ENCODE data around the gene KDM5B.

Gene KDM5B

DNA sequence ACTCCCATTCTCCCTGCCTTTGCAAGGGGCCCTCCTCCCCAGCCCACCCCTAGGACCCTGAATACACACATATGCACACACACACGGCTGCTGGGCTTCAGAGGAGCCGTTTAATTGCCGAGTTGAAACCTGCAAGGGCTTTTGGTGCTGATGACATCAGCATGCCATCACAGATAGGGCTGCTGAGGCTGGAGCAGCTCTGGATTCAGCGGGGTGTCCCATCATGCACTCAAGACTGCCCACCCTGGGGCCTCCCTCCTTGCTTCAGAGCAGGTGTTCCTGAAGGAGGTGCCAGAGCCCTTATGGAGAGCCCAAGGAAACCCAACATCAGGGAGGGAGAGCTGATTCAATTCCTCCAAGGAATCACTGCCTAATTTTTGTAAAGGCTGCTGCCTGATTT, 103.6 kb downstream of the KDM5B start:
- Histone ChIP-seq H3K4me3 (ENCODE audit: low read depth, low read length) (no peak overlapping the region), H3K36me3 (ENCODE audit: control insufficient read depth, insufficient read depth, low read length) (no peaks in the 10 kb centered on the region), H3K4me1 (ENCODE audit: control insufficient read depth, insufficient read depth, low read length) (peaks cover 19% of the 10 kb centered on the region), H3K9ac (ENCODE audit: low read depth, low read length) (no peak overlapping the region), H3K9me3 (ENCODE audit: control insufficient read depth, insufficient read depth, low read length) (no peaks in the 10 kb centered on the region), H3K27me3 (ENCODE audit: control insufficient read depth, insufficient read depth, low read length) (peaks cover 15% of the 10 kb centered on the region)

DNA sequence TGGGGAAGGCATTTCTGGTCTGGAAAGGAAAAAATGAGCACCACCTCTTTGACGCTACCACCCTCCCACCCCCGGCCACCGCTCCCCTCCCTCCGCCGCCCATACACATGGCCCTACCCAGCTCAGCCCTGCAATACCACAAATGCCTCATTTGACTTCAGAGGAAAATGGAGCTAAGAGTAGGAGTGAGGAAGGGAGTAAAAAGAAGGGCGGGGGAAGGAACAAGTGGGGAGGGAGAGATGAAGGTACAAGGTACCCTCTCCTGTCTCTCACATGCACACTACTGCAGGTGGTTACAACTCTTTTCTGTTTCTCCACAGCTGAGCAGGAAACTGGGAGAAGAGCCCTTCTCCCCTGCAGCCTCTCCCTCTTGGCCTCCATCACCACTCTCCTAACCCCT, 105.0 kb downstream of the KDM5B start:
- Histone ChIP-seq H3K4me1 (ENCODE audit: control insufficient read depth, insufficient read depth, low read length) (peaks cover 11% of the 10 kb centered on the region), H3K4me3 (ENCODE audit: low read depth, low read length) (no peak overlapping the region), H3K27me3 (ENCODE audit: control insufficient read depth, insufficient read depth, low read length) (peaks cover 1% of the 10 kb centered on the region), H3K36me3 (ENCODE audit: control insufficient read depth, insufficient read depth, low read length) (no peaks in the 10 kb centered on the region), H3K9me3 (ENCODE audit: control insufficient read depth, insufficient read depth, low read length) (no peaks in the 10 kb centered on the region), H3K9ac (ENCODE audit: low read depth, low read length) (no peak overlapping the region)

DNA sequence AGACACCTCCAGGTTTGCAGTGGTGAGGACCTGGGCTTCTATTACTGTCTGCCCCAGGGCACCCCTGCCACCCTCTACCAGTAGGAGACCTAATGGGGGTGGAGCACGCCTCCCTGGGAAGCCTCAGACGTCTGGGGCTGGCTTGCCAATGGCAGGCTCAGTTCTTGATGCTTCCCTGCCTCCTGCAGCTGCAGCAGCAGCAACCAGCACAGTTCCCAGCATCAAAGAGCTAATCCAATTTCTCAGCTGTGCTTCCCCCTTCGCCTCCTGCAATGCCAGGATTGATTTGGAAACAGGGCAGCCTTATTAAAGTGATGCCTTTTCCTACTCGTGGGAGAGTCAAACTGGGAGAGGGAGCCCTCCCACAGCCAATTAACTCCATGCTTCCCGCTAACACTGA, 106.1 kb downstream of the KDM5B start:
- H3K9me3 ChIP-seq (ENCODE audit: control insufficient read depth, insufficient read depth, low read length) = no peaks in the 10 kb centered on the region
- H3K27me3 ChIP-seq (ENCODE audit: control insufficient read depth, insufficient read depth, low read length) = no peaks in the 10 kb centered on the region
- H3K4me1 ChIP-seq (ENCODE audit: control insufficient read depth, insufficient read depth, low read length) = peaks cover 11% of the 10 kb centered on the region

DNA sequence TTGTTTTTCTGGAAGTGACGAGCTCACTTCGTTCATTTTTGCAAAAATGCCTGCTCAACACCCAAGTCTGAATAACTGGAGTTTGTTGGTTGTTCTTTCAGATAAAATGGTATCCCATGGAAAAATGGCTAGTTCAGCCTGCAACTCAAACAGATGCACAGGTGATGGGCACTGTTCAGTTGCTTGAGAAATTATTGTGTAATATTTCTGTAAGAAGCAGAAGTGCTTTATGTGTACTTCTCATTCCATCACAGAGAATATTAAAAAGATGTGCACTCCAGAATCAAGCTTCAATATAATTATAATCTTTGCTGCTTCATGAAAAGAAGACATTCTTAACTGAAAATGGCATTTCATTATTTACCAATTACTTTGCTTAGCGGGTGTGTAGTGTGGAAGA, 107.0 kb downstream of the KDM5B start:
- Histone ChIP-seq H3K9me3 (ENCODE audit: control insufficient read depth, insufficient read depth, low read length) (no peaks in the 10 kb centered on the region), H3K9ac (ENCODE audit: low read depth, low read length) (no peak overlapping the region), H3K4me3 (ENCODE audit: low read depth, low read length) (no peak overlapping the region), H3K27me3 (ENCODE audit: control insufficient read depth, insufficient read depth, low read length) (no peaks in the 10 kb centered on the region), H3K4me1 (ENCODE audit: control insufficient read depth, insufficient read depth, low read length) (peaks cover 11% of the 10 kb centered on the region), H3K36me3 (ENCODE audit: control insufficient read depth, insufficient read depth, low read length) (peaks cover 3% of the 10 kb centered on the region)

More for the DNA sequence above, 106.1 kb downstream of the KDM5B start:
- H3K9ac ChIP-seq (ENCODE audit: low read depth, low read length) = no peak overlapping the region
- no peak overlapping the region for H3K4me3 ChIP-seq (ENCODE audit: low read depth, low read length)
- peaks cover 2% of the 10 kb centered on the region for H3K36me3 ChIP-seq (ENCODE audit: control insufficient read depth, insufficient read depth, low read length)

DNA sequence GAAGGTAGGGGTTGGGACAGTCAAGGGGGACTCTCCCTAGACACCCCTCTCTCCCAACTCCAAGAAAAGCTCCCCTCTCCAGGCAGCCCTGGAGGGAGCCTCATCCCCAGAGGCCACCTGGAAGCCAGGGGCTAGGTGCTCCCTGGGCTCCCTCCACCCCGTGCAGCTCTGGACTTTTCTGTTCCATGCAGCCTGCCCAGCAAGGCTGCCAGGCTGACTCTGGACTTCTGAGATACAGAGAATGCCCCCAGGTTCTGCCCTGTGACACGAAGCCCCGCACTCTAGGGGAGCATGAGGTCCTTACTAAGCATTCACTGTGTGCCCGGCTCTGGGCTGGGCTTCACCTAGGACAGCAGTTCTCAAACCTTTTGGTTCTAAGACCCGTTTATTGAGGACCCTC, 108.2 kb downstream of the KDM5B start:
- no peak overlapping the region for H3K9ac ChIP-seq (ENCODE audit: low read depth, low read length)
- H3K9me3 ChIP-seq (ENCODE audit: control insufficient read depth, insufficient read depth, low read length) = no peaks in the 10 kb centered on the region
- H3K27me3 ChIP-seq (ENCODE audit: control insufficient read depth, insufficient read depth, low read length) = no peaks in the 10 kb centered on the region

DNA sequence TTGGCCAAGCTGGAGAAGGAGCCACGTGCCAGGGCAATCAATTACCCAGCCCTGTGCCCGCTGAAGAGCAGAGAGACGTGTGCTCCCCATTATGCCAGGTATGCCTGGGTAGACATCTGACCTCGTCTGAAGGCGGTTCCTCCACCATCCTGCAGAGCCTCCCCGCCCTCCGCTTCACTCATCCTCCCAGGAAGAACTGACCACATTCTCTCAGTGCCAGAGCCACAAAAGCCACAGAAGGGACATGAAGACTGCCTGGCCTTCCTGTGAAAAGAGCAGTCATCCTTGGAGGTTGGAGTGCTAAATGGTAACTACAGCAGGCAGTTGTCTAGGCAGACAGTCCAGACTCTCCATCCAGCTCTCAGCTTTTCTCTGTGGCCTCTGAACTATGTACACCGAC, 109.9 kb downstream of the KDM5B start:
- Histone ChIP-seq H3K4me3 (ENCODE audit: low read depth, low read length) (no peak overlapping the region), H3K9ac (ENCODE audit: low read depth, low read length) (no peak overlapping the region), H3K9me3 (ENCODE audit: control insufficient read depth, insufficient read depth, low read length) (no peaks in the 10 kb centered on the region), H3K4me1 (ENCODE audit: control insufficient read depth, insufficient read depth, low read length) (peaks cover 1% of the 10 kb centered on the region), H3K27me3 (ENCODE audit: control insufficient read depth, insufficient read depth, low read length) (no peaks in the 10 kb centered on the region), H3K36me3 (ENCODE audit: control insufficient read depth, insufficient read depth, low read length) (peaks cover 3% of the 10 kb centered on the region)

More for the DNA sequence above, 108.2 kb downstream of the KDM5B start:
- peaks cover 6% of the 10 kb centered on the region for H3K4me1 ChIP-seq (ENCODE audit: control insufficient read depth, insufficient read depth, low read length)
- H3K36me3 ChIP-seq (ENCODE audit: control insufficient read depth, insufficient read depth, low read length) = peaks cover 3% of the 10 kb centered on the region
- H3K4me3 ChIP-seq (ENCODE audit: low read depth, low read length) = no peak overlapping the region

DNA sequence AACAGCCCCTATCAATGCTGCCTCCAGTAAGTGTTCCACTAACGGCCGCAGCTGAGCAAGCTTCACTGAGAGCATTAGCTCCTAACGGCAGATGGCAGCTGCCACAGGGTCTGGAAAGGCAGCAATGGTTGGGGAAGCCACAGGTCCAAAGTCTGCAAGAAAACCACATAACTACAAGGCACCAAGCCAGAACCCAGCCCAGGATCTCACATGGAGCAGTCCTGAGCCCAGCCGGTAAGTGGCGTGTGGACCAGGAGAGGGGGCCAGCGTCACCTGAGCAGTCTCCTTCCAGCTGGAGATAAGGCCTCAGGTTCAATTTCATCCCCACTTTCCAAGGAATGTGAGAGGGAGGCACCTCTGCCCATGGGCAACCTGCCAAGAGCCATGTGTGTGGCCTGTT, 111.2 kb downstream of the KDM5B start:
- peaks cover 3% of the 10 kb centered on the region for H3K36me3 ChIP-seq (ENCODE audit: control insufficient read depth, insufficient read depth, low read length)
- H3K9ac ChIP-seq (ENCODE audit: low read depth, low read length) = no peak overlapping the region
- H3K4me3 ChIP-seq (ENCODE audit: low read depth, low read length) = no peak overlapping the region
- H3K27me3 ChIP-seq (ENCODE audit: control insufficient read depth, insufficient read depth, low read length) = no peaks in the 10 kb centered on the region
- H3K9me3 ChIP-seq (ENCODE audit: control insufficient read depth, insufficient read depth, low read length) = no peaks in the 10 kb centered on the region
- no peaks in the 10 kb centered on the region for H3K4me1 ChIP-seq (ENCODE audit: control insufficient read depth, insufficient read depth, low read length)

GRCh38 chr1:202694314-202694713, 113.9 kb downstream of the KDM5B start:
- Histone ChIP-seq H3K27me3 (ENCODE audit: control insufficient read depth, insufficient read depth, low read length) (no peaks in the 10 kb centered on the region), H3K9me3 (ENCODE audit: control insufficient read depth, insufficient read depth, low read length) (no peaks in the 10 kb centered on the region), H3K4me1 (ENCODE audit: control insufficient read depth, insufficient read depth, low read length) (no peaks in the 10 kb centered on the region), H3K36me3 (ENCODE audit: control insufficient read depth, insufficient read depth, low read length) (peaks cover 3% of the 10 kb centered on the region), H3K4me3 (ENCODE audit: low read depth, low read length) (no peak overlapping the region), H3K9ac (ENCODE audit: low read depth, low read length) (no peak overlapping the region)

GRCh38 chr1:202692959-202693555, 115.2 kb downstream of the KDM5B start:
- Histone ChIP-seq H3K9me3 (ENCODE audit: control insufficient read depth, insufficient read depth, low read length) (no peaks in the 10 kb centered on the region), H3K4me1 (ENCODE audit: control insufficient read depth, insufficient read depth, low read length) (no peaks in the 10 kb centered on the region), H3K4me3 (ENCODE audit: low read depth, low read length) (no peak overlapping the region), H3K9ac (ENCODE audit: low read depth, low read length) (no peak overlapping the region), H3K27me3 (ENCODE audit: control insufficient read depth, insufficient read depth, low read length) (no peaks in the 10 kb centered on the region), H3K36me3 (ENCODE audit: control insufficient read depth, insufficient read depth, low read length) (peaks cover 3% of the 10 kb centered on the region)

DNA sequence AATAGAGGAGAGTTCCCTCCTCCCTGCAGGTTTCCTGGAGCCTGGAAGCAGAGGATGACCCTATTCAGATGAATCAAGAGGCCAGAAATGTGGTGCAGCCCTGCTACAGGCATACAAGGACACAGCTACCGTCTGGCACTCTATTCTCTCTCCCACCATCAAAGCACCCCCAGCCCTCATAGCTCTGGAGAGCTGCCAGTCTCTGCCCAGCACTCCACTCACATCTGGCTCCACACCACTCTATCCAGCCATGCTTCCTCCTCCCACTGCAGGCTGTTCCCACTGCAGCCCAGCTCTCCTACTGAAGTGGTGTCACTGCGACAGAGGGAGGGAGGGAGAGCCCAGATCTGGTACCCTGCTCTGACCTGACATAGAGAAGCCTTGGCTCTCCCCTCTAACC, 116.4 kb downstream of the KDM5B start:
- no peaks in the 10 kb centered on the region for H3K27me3 ChIP-seq (ENCODE audit: control insufficient read depth, insufficient read depth, low read length)
- H3K9me3 ChIP-seq (ENCODE audit: control insufficient read depth, insufficient read depth, low read length) = no peaks in the 10 kb centered on the region
- H3K36me3 ChIP-seq (ENCODE audit: control insufficient read depth, insufficient read depth, low read length) = no peaks in the 10 kb centered on the region
- no peak overlapping the region for H3K4me3 ChIP-seq (ENCODE audit: low read depth, low read length)
- H3K4me1 ChIP-seq (ENCODE audit: control insufficient read depth, insufficient read depth, low read length) = no peaks in the 10 kb centered on the region
- no peak overlapping the region for H3K9ac ChIP-seq (ENCODE audit: low read depth, low read length)

DNA sequence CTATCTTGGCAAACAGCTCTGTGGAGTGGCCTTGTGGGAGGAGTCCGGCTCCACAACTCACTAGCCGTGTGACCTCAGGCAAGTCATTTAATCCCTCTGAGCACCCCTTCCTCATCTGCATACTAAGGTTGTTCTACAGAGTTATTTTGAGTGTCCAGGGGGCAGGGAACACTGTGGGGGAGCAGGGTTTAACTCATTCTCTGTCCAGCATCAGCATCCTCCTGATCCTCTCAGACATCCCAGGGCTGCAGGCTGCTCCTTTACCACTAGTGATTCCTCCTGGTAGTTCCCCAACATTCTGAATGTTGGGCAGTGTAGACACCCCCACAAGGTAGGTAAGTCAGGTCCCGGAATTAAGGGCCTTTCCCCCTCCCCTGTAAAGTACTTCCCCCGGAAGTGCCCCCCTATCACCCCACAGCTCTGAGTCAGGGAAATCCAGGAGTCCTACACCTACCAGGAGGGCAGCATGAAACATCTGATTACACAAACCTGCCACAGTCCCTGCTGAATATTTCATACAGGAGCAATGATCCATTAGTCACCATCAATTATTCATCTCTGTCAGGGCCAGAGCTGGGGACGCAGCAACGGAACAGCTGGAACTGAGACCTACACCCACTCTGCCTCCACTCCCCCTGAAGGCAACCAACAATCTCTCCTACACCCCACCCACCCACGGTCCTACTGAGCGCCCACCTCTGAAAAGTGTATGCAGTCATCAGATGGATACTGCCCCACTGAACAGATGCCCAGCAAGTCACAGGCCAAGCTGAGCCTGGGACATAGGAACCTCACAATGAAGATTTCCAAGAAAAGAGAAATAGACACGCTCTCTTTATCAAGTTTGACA, 118.5 kb downstream of the KDM5B start:
- no peaks in the 10 kb centered on the region for H3K36me3 ChIP-seq (ENCODE audit: control insufficient read depth, insufficient read depth, low read length)
- no peaks in the 10 kb centered on the region for H3K4me1 ChIP-seq (ENCODE audit: control insufficient read depth, insufficient read depth, low read length)
- H3K27me3 ChIP-seq (ENCODE audit: control insufficient read depth, insufficient read depth, low read length) = no peaks in the 10 kb centered on the region
- no peak overlapping the region for H3K4me3 ChIP-seq (ENCODE audit: low read depth, low read length)
- H3K9me3 ChIP-seq (ENCODE audit: control insufficient read depth, insufficient read depth, low read length) = no peaks in the 10 kb centered on the region
- no peak overlapping the region for H3K9ac ChIP-seq (ENCODE audit: low read depth, low read length)

DNA sequence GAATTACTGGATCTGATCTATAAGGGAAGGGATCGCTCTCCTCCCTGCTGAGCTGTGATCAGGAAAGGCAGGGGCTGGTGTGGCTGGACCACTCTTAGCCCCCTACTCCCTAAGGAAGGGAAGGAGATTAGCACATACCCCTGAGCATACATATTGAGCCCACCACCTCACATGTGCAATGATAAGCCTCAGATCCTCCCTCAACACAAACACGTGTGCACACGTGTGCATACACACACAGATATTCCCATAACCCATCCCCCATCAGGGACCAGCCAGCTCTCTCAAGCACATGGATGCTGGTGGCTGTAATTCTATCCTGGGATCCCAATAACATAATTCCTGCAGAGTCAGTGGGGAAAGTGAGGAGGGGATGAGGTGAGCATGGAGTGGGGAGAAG, 119.1 kb downstream of the KDM5B start:
- no peak overlapping the region for H3K4me3 ChIP-seq (ENCODE audit: low read depth, low read length)
- no peaks in the 10 kb centered on the region for H3K9me3 ChIP-seq (ENCODE audit: control insufficient read depth, insufficient read depth, low read length)
- H3K36me3 ChIP-seq (ENCODE audit: control insufficient read depth, insufficient read depth, low read length) = no peaks in the 10 kb centered on the region
- H3K27me3 ChIP-seq (ENCODE audit: control insufficient read depth, insufficient read depth, low read length) = no peaks in the 10 kb centered on the region
- no peaks in the 10 kb centered on the region for H3K4me1 ChIP-seq (ENCODE audit: control insufficient read depth, insufficient read depth, low read length)
- H3K9ac ChIP-seq (ENCODE audit: low read depth, low read length) = no peak overlapping the region

Data from iPS-15b (cell line).